CD4-positive, alpha-beta T cell (primary cell): ENCODE data around the gene DUSP28. TPM values are rescaled to one million over a fixed set of nuclear protein-coding genes. Genes with fewer than 3 reads are reported as not detected.

ENCODE experiments used
- ATAC-seq: fragments of 200-7000 bp; cut with Tn5 transposase; one replicate; pipeline ENCODE4 v1.10.0; 2022; ENCODE audit warnings: mild to moderate bottlenecking; ENCODE audit not compliant: poor library complexity
- CTCF ChIA-PET: fragments of 350-600 bp; sonication (Branson Sonifier 250); formaldehyde crosslinking; loops from one replicate; lab custom pipeline; 2021; ENCODE audit warnings: antibody characterized with exemption, inconsistent platforms; lab: Charles Lee
- POLR2A ChIA-PET: fragments of 350-600 bp; sonication (Branson Sonifier 250); formaldehyde crosslinking; loops from one replicate; lab custom pipeline; 2021; ENCODE audit warnings: antibody characterized with exemption, inconsistent platforms; lab: Charles Lee
- DNase-seq, 14 experiments: peaks; one replicate each; pipeline ENCODE4 v3.0.0-alpha.2; 2013 to 2020; ENCODE audit warnings: mixed read lengths in 2 of 14
- H3K27ac ChIP-seq, 2 donors: one replicate each; pipeline versions ENCODE4 v1.5.1 to v1.7.0; 2013; ENCODE audit warnings: low read length in 2 of 2, low read depth in 1 of 2, mild to moderate bottlenecking in 1 of 2
- H3K27me3 ChIP-seq, 2 experiments: 1 replicate in 1 of 2; 2 replicates in 1 of 2; pipeline versions ENCODE4 v1.6.1 to v1.7.0; 2013; ENCODE audit warnings: low read length in 2 of 2, control low read depth in 1 of 2, mild to moderate bottlenecking in 1 of 2, moderate library complexity in 1 of 2; ENCODE audit not compliant: insufficient read depth in 2 of 2, control insufficient read depth in 1 of 2
- H3K36me3 ChIP-seq: one replicate; pipeline ENCODE4 v1.6.1; 2013; ENCODE audit warnings: low read length, control low read depth; ENCODE audit not compliant: insufficient read depth
- H3K4me1 ChIP-seq: one replicate; pipeline ENCODE4 v1.6.1; 2013; ENCODE audit warnings: low read length, control low read depth; ENCODE audit not compliant: insufficient read depth
- H3K4me3 ChIP-seq: one replicate; pipeline ENCODE4 v1.5.1; 2013; ENCODE audit warnings: mild to moderate bottlenecking, low read length, moderate library complexity
- H3K9me3 ChIP-seq, 2 experiments: 1 replicate in 1 of 2; 2 replicates in 1 of 2; pipeline versions ENCODE4 v1.6.1 to v1.7.0; 2013; ENCODE audit warnings: low read length in 2 of 2, mild to moderate bottlenecking in 2 of 2, control low read depth in 1 of 2, moderate library complexity in 1 of 2; ENCODE audit not compliant: control insufficient read depth in 1 of 2, insufficient read depth in 1 of 2
- H3K27ac Mint-ChIP-seq: one replicate; pipeline ENCODE4 v1.8.0; 2020; ENCODE audit warnings: mixed read lengths
- H3K27me3 Mint-ChIP-seq: one replicate; pipeline ENCODE4 v1.8.0; 2021; ENCODE audit warnings: mixed read lengths
- H3K36me3 Mint-ChIP-seq: one replicate; pipeline ENCODE4 v1.8.0; 2021; ENCODE audit warnings: low read depth, mixed read lengths
- H3K4me1 Mint-ChIP-seq: one replicate; pipeline ENCODE4 v1.8.0; 2021; ENCODE audit warnings: low read depth, mixed read lengths
- H3K4me3 Mint-ChIP-seq: one replicate; pipeline ENCODE4 v1.8.0; 2020; ENCODE audit warnings: mild to moderate bottlenecking, mixed read lengths
- H3K9me3 Mint-ChIP-seq: one replicate; pipeline ENCODE4 v1.8.0; 2020; ENCODE audit warnings: mixed read lengths
- intact Hi-C, 2 experiments: fragments of 100-400 bp; cut with DNase I in 1 of 2; cut with micrococcal nuclease in 1 of 2; formaldehyde crosslinking; loops; one replicate each; pipeline versions ENCODE4 v1.15.1 to v1.9.0; 2023 to 2025; cut with DNase I, micrococcal nuclease
- total RNA-seq, 174 experiments: library from RNA in 2 of 174; stranded (reverse) in 2 of 174; gene quantifications; one replicate each; pipeline ENCODE4 v1.2.3 and lab custom pipeline; 2021 to 2026
- TF ChIP-seq, protein P1 (sequence below): fragments of 200-600 bp; IDR thresholded peaks from one replicate; pipeline ENCODE4 v1.8.0; 2022; ENCODE audit warnings: antibody characterized with exemption, mild to moderate bottlenecking

The DUSP28 gene
- total RNA-seq, 2 experiments from 2014 or later: 18.3 to 18.9 TPM

DNA sequence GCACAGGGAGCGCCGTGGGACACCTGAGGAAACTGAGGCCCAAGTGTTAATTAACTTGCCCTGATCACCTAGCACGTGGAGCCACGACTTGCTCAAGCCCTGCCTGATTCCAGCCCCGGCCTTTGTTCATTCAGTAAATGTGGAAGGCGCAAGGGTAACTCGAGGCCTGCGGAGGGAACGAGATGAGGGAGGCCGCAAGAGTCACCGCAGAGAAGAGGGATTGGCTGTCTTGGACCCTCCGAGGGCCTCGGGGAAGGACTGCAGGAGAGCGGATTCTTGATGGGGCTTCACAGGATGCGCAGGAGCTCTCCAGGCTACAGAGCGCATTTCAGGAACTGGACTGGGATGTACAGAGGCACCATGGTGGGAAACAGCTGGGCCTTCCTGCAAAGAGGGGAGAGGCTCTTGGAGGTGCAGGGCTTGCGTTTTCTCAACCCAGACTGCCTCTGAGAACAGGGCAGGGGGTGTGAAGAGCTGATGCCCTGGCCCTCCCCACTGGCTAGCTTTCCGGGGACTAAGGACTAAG lies 1.9 kb upstream of the DUSP28 start:
- TF ChIP-seq, protein P1, sequence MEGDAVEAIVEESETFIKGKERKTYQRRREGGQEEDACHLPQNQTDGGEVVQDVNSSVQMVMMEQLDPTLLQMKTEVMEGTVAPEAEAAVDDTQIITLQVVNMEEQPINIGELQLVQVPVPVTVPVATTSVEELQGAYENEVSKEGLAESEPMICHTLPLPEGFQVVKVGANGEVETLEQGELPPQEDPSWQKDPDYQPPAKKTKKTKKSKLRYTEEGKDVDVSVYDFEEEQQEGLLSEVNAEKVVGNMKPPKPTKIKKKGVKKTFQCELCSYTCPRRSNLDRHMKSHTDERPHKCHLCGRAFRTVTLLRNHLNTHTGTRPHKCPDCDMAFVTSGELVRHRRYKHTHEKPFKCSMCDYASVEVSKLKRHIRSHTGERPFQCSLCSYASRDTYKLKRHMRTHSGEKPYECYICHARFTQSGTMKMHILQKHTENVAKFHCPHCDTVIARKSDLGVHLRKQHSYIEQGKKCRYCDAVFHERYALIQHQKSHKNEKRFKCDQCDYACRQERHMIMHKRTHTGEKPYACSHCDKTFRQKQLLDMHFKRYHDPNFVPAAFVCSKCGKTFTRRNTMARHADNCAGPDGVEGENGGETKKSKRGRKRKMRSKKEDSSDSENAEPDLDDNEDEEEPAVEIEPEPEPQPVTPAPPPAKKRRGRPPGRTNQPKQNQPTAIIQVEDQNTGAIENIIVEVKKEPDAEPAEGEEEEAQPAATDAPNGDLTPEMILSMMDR: no peak
- ChIA-PET CTCF (interaction anchor here (1.8 to 2.7 kb wide), 3 partner anchors 9 to 44 kb away, joined by 5 to 24 read pairs (median 13); partner anchors contain the start of gene RNPEPL1), POLR2A (interaction anchor here (2.0 to 2.8 kb wide), 2 partner anchors 8 to 11 kb away, joined by 7 to 15 read pairs; no protein-coding TSS in a partner anchor)
- no peak for DNase-seq
- peak overlapping the region; percentile 87 for H3K4me3 Mint-ChIP-seq
- H3K27me3 ChIP-seq: no peaks in the 10 kb centered on the region
- no peaks in the 10 kb centered on the region for H3K27me3 Mint-ChIP-seq
- no peaks in the 10 kb centered on the region for H3K9me3 ChIP-seq
- no peak overlapping the region for H3K27ac ChIP-seq
- H3K4me3 ChIP-seq: no peak overlapping the region
- intact Hi-C loops: loop anchor here in 1 of 2 experiments (5.0 to 10.0 kb wide), 3 partner anchors 46 to 657 kb away; no protein-coding TSS in a partner anchor
- peaks cover 43% of the 10 kb centered on the region for H3K36me3 Mint-ChIP-seq
- no peaks in the 10 kb centered on the region for H3K9me3 Mint-ChIP-seq
- H3K36me3 ChIP-seq: peaks cover 29% of the 10 kb centered on the region
- peaks cover 60% of the 10 kb centered on the region for H3K4me1 Mint-ChIP-seq
- peaks cover 69% of the 10 kb centered on the region for H3K4me1 ChIP-seq
- no peak for ATAC-seq
- peak overlapping the region; percentile 98 for H3K27ac Mint-ChIP-seq

DNA sequence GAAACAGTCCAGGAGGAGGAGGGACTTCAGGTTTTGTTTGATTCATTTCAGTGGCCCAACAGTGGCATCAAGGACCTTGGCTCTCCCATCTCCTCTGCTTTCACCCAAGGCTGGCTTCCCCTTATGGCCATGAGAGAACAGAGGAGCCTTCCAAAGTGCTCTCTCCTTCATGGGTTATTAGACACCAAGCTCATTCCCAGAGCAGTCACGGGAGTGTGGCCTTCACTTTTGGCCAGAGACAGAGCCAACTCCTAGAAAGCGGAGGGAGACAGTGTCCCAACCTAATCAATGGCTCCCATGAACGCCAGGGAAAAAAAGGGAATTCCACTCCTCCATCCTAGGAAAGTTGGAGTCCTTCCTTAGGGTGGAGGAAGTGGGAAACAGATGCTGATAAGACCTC lies 871 bp upstream of the DUSP28 start:
- H3K36me3 ChIP-seq: peaks cover 27% of the 10 kb centered on the region
- H3K4me1 ChIP-seq: peaks cover 79% of the 10 kb centered on the region
- Mint-ChIP-seq H3K27me3 (no peaks in the 10 kb centered on the region), H3K36me3 (peaks cover 46% of the 10 kb centered on the region), H3K4me3 (peak overlapping the region; percentile 87), H3K27ac (peak overlapping the region; percentile 98), H3K4me1 (peaks cover 69% of the 10 kb centered on the region), H3K9me3 (no peaks in the 10 kb centered on the region)
- peak in 1 of 14 experiments; percentile 28 for DNase-seq
- peak overlapping the region; percentile 53 for H3K4me3 ChIP-seq
- H3K27me3 ChIP-seq: no peaks in the 10 kb centered on the region
- intact Hi-C loops: loop anchor here in 1 of 2 experiments (5.0 to 10.0 kb wide), 3 partner anchors 47 to 656 kb away; no protein-coding TSS in a partner anchor
- no peak for ATAC-seq
- CTCF ChIA-PET: interaction anchor here (6.0 kb wide), 1 partner anchor 21 kb away, joined by 34 read pairs; no protein-coding TSS in a partner anchor
- POLR2A ChIA-PET: interaction anchor here (0.6 to 3.3 kb wide), 3 partner anchors 10 to 28 kb away, joined by 3 to 104 read pairs (median 53); partner anchors contain the start of genes CAPN10 and RNPEPL1
- no peaks in the 10 kb centered on the region for H3K9me3 ChIP-seq
- TF ChIP-seq, protein P1: no peak
- H3K27ac ChIP-seq: no peak overlapping the region

DNA sequence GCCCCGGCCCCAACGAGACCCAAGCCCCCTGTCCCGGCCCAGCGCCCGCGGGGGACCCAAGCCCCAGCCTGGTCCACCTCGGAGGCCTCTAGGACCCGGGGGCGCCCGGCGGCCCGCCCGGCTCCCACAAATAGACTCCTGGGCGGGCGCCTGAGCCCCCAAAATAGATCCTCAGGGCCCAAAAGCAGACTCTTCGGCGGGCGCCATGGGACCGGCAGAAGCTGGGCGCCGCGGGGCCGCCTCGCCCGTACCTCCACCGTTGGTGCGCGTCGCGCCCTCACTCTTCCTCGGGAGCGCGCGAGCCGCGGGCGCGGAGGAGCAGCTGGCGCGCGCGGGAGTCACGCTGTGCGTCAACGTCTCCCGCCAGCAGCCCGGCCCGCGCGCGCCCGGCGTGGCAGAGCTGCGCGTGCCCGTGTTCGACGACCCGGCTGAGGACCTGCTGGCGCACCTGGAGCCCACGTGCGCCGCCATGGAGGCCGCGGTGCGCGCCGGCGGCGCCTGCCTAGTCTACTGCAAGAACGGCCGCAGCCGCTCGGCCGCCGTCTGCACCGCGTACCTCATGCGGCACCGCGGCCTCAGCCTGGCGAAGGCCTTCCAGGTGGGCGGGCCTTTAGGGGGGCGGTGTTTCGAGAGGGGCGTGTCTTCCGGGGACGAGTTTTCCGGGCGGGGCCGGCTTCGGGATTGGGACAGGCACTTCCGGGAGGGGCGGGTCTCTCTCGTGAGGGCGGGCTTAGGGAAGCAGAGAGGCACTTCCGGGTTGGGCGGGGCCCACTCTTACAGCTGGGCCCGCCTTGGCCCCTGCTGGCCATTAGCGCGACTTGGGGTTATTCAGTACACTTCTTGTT lies 545 bp downstream of the DUSP28 start:
- Histone ChIP-seq H3K4me3 (peak overlapping the region; percentile 53), H3K9me3 (no peaks in the 10 kb centered on the region), H3K4me1 (peaks cover 87% of the 10 kb centered on the region), H3K36me3 (peaks cover 18% of the 10 kb centered on the region), H3K27ac (peak overlapping the region; percentile 62 to 95), H3K27me3 (no peaks in the 10 kb centered on the region)
- Mint-ChIP-seq H3K4me1 (peaks cover 80% of the 10 kb centered on the region), H3K27ac (peak overlapping the region; percentile 98), H3K36me3 (peaks cover 56% of the 10 kb centered on the region), H3K4me3 (peak overlapping the region; percentile 90), H3K27me3 (no peaks in the 10 kb centered on the region), H3K9me3 (no peaks in the 10 kb centered on the region)
- intact Hi-C loops: loop anchor here (1.0 to 10.0 kb wide), 9 partner anchors 19 to 1324 kb away; partner anchors contain the start of genes CAPN10 (in 1 of the 2), COPS9 (in 1 of the 2), GPC1 (in 1 of the 2) and HDAC4 (in 1 of the 2)
- DNase-seq (peak in 13 of 14 experiments; percentile 99 to 100 (median 100)), ATAC-seq (peak; percentile 50)
- TF ChIP-seq, protein P1: no peak
- POLR2A ChIA-PET: interaction anchor here (0.6 to 3.3 kb wide), 14 partner anchors 8 to 1141 kb away, joined by 3 to 104 read pairs (median 6); partner anchors contain the start of genes CAPN10, GPR35, ING5 and RNPEPL1
- CTCF ChIA-PET: interaction anchor here (1.7 to 6.0 kb wide), 3 partner anchors 19 to 47 kb away, joined by 10 to 34 read pairs (median 11); partner anchors contain the start of gene CAPN10
